GM12878 (cell line): Measurements from ENCODE around the gene SPRY2. TPM values are rescaled to one million over a fixed set of nuclear protein-coding genes. Genes with fewer than 3 reads are reported as not detected.

Experiments used
- ATAC-seq: fragments of 200-7000 bp; cut with Tn5 transposase; 3 replicates; pipeline ENCODE4 v1.9.1; 2020; ENCODE audit warnings: mild to moderate bottlenecking, moderate library complexity
- BruUV-seq: library from RNA; stranded (reverse); fragments of 400-500 nt; replicated peaks from 2 replicates; lab custom pipeline; 2021; lab: Mats Ljungman, UMichigan
- CTCF ChIA-PET: fragments of 300-600 bp; sonication (Branson Sonifier 250); formaldehyde crosslinking; extraction: SDS; loops from one replicate; lab custom pipeline; 2021; ENCODE audit warnings: inconsistent platforms; lab: Yijun Ruan, JAX
- POLR2A ChIA-PET: fragments of 350-600 bp; formaldehyde crosslinking; extraction: SDS; loops from one replicate; lab custom pipeline; 2021; ENCODE audit warnings: inconsistent platforms; lab: Charles Lee
- RAD21 ChIA-PET: fragments of 300-600 bp; sonication (Branson Sonifier 250); formaldehyde crosslinking; loops from one replicate; lab custom pipeline; 2023; ENCODE audit warnings: antibody characterized with exemption; ENCODE audit not compliant: unreplicated experiment; lab: Charles Lee
- SMC1A ChIA-PET: fragments of 300-600 bp; sonication (Branson Sonifier 250); formaldehyde crosslinking; loops from one replicate; lab custom pipeline; 2023; ENCODE audit not compliant: unreplicated experiment, uncharacterized antibody; lab: Charles Lee
- DNase-seq: peaks from one replicate; pipeline ENCODE4 v3.0.0-alpha.2; 2011; ENCODE audit warnings: low read depth, low spot score
- FAIRE-seq: peaks from 3 replicates; lab custom pipeline; 2011; peaks lifted over from hg19 to GRCh38; lab: Jason Lieb, UNC
- H2AFZ ChIP-seq: 2 replicates; pipeline ENCODE4 v1.6.0; 2011; ENCODE audit warnings: low read depth, low read length, control low read depth; ENCODE audit not compliant: control insufficient read depth
- H3K27ac ChIP-seq: 2 replicates; pipeline ENCODE4 v1.5.1; 2011; ENCODE audit warnings: control low read depth; ENCODE audit not compliant: control insufficient read depth, insufficient read depth
- H3K27me3 ChIP-seq, 2 experiments: replicated peaks in 1 of 2; 2 replicates each; pipeline versions ENCODE4 v1.6.0 to v1.6.1; 2011; ENCODE audit warnings: low read length in 1 of 2; ENCODE audit not compliant: control insufficient read depth in 2 of 2, insufficient read depth in 2 of 2
- H3K36me3 ChIP-seq, 2 experiments: 2 replicates each; pipeline ENCODE4 v1.5.1; 2011; ENCODE audit warnings: low read length in 1 of 2; ENCODE audit not compliant: control insufficient read depth in 2 of 2, insufficient read depth in 2 of 2
- H3K4me1 ChIP-seq: 2 replicates; pipeline ENCODE4 v1.6.1; 2011; ENCODE audit warnings: mild to moderate bottlenecking, low read length, moderate library complexity, mixed read lengths; ENCODE audit not compliant: control insufficient read depth, insufficient read depth
- H3K4me2 ChIP-seq: 2 replicates; pipeline ENCODE4 v1.6.0; 2011; ENCODE audit warnings: control low read depth; ENCODE audit not compliant: control insufficient read depth, insufficient read depth
- H3K4me3 ChIP-seq: fragments of 200-600 bp; sonication (generic); 2 replicates; pipeline ENCODE4 v1.5.1; 2016
- H3K79me2 ChIP-seq: 2 replicates; pipeline ENCODE4 v1.6.0; 2011; ENCODE audit warnings: low read length; ENCODE audit not compliant: control insufficient read depth, insufficient read depth
- H3K9ac ChIP-seq: 2 replicates; pipeline ENCODE4 v1.8.0; 2011; ENCODE audit warnings: low read length, control low read depth, mixed read lengths; ENCODE audit not compliant: control insufficient read depth, insufficient read depth
- H3K9me3 ChIP-seq: replicated peaks from 3 replicates; pipeline ENCODE4 v1.5.1; 2011; ENCODE audit warnings: mild to moderate bottlenecking, low read length; ENCODE audit not compliant: control insufficient read depth, insufficient read depth
- H4K20me1 ChIP-seq: 2 replicates; pipeline ENCODE4 v1.6.0; 2011; ENCODE audit not compliant: control insufficient read depth, insufficient read depth
- ASH2L ChIP-seq: fragments of 300-600, 200-600 bp; sonication (generic); IDR thresholded peaks from 2 replicates; pipeline ENCODE4 v1.6.1; 2017; ENCODE audit warnings: low read depth, mild to moderate bottlenecking, borderline replicate concordance
- BMI1 ChIP-seq: fragments of 450-650 bp; IDR thresholded peaks from 2 replicates; pipeline ENCODE4 v1.6.1; 2016; ENCODE audit warnings: mild to moderate bottlenecking, moderate library complexity, borderline replicate concordance
- CHD4 ChIP-seq: fragments of 200-600 bp; sonication (generic); IDR thresholded peaks from 2 replicates; pipeline ENCODE4 v1.6.1; 2016; ENCODE audit warnings: mild to moderate bottlenecking
- E2F8 ChIP-seq: fragments of 450-650 bp; IDR thresholded peaks from 2 replicates; pipeline ENCODE4 v1.6.1; 2018; ENCODE audit warnings: mild to moderate bottlenecking, low read depth, moderate library complexity; ENCODE audit not compliant: partially characterized antibody
- EED ChIP-seq: sonication (generic); IDR thresholded peaks from 2 replicates; pipeline ENCODE4 v1.6.1; 2016; ENCODE audit warnings: antibody characterized with exemption, low read depth
- IKZF1 ChIP-seq: fragments of 450-650 bp; conservative IDR thresholded peaks from 2 replicates; pipeline ENCODE4 v1.6.1; 2017; ENCODE audit warnings: antibody characterized with exemption, mild to moderate bottlenecking
- IRF3 ChIP-seq: fragments of 450-650 bp; IDR thresholded peaks from 2 replicates; pipeline ENCODE4 v1.6.1; 2014; ENCODE audit warnings: mild to moderate bottlenecking
- JUNB ChIP-seq: IDR thresholded peaks from 2 replicates; pipeline ENCODE4 v1.6.1; 2016; ENCODE audit warnings: antibody characterized with exemption, mild to moderate bottlenecking
- KLF5 ChIP-seq: fragments of 450-650 bp; IDR thresholded peaks from 2 replicates; pipeline ENCODE4 v1.6.1; 2014; ENCODE audit warnings: mild to moderate bottlenecking; ENCODE audit not compliant: partially characterized antibody
- NFIC ChIP-seq: IDR thresholded peaks from 2 replicates; pipeline ENCODE4 v1.6.1; 2012; ENCODE audit warnings: low read depth, mild to moderate bottlenecking, inconsistent platforms, low read length, moderate library complexity
- NR2F1 ChIP-seq: fragments of 450-650 bp; conservative IDR thresholded peaks from 2 replicates; pipeline ENCODE4 v1.6.1; 2017; ENCODE audit warnings: mild to moderate bottlenecking
- PAX8 ChIP-seq: fragments of 450-650 bp; IDR thresholded peaks from 2 replicates; pipeline ENCODE4 v1.6.1; 2017; ENCODE audit warnings: mild to moderate bottlenecking, moderate library complexity
- RB1 ChIP-seq: fragments of 450-650 bp; formaldehyde crosslinking; IDR thresholded peaks from 2 replicates; pipeline ENCODE4 v1.6.1; 2017; ENCODE audit warnings: mild to moderate bottlenecking, borderline replicate concordance
- WRNIP1 ChIP-seq: IDR thresholded peaks from 2 replicates; pipeline ENCODE4 v1.6.1; 2011; ENCODE audit warnings: low read depth, low read length, improper control_type of control experiment, borderline replicate concordance
- WGBS: methylation state at CpG from one replicate; pipeline ENCODE4 v1.1.6; 2016; ENCODE audit warnings: low lambda C conversion rate; ENCODE audit not compliant: insufficient replicate concordance, insufficient coverage; ENCODE audit errors: missing lambda C conversion rate; 5-methylcytosine and 5-hydroxymethylcytosine counted together
- in situ Hi-C: fragments of 300-500 bp; cut with MboI; formaldehyde crosslinking; loops from 9 replicates; pipeline ENCODE4 v1.14.3; 2018; ENCODE audit warnings: mixed read lengths
- intact Hi-C: fragments of 100-400 bp; cut with micrococcal nuclease; formaldehyde crosslinking; loops from one replicate; pipeline ENCODE4 v1.14.2; 2022; ENCODE audit not compliant: unreplicated experiment
- polyA plus RNA-seq, 11 experiments: library from polyadenylated mRNA; depleted of rRNA in 4 of 11; unstranded in 6 of 11; stranded (reverse) in 5 of 11; fragments of >200 nt; fragmentation: Nextera tagmentation in 4 of 11; fragmentation: Illumina TruSeq in 1 of 11; extraction: Ambion mirVana in 4 of 11; extraction: Trizol in 1 of 11; gene quantifications; 1 replicate in 1 of 11; 2 replicates in 10 of 11; pipeline versions ENCODE4 v1.2.1 to v1.2.3, GENCODE V29; 2011 to 2016; ENCODE audit warnings: inconsistent platforms in 2 of 11, missing spikeins in 2 of 11, low read depth in 1 of 11
- total RNA-seq, 4 experiments: library from RNA; depleted of rRNA in 3 of 4; stranded (reverse); fragments of >200 nt in 3 of 4; fragmentation: Illumina TruSeq in 1 of 4; extraction: Trizol in 1 of 4; gene quantifications; 2 replicates each; pipeline versions ENCODE4 v1.2.1 to v1.2.3, GENCODE V29; 2013 to 2021
- TF ChIP-seq, protein P1 (sequence below), 3 experiments: IDR thresholded peaks in 2 of 3; conservative IDR thresholded peaks in 1 of 3; 2 replicates each; pipeline ENCODE4 v1.5.1; 2011; ENCODE audit warnings: low read depth in 3 of 3, low read length in 3 of 3, mild to moderate bottlenecking in 3 of 3, control low read depth in 2 of 3, moderate library complexity in 2 of 3, inconsistent platforms in 1 of 3, mixed read lengths in 1 of 3; ENCODE audit not compliant: control insufficient read depth in 2 of 3, insufficient read depth in 1 of 3; ENCODE audit errors: extremely low read depth in 1 of 3
- TF ChIP-seq, protein P2 (sequence below): IDR thresholded peaks from 2 replicates; pipeline ENCODE4 v1.6.1; 2012; ENCODE audit warnings: low read depth, low read length, improper control_type of control experiment
- TF ChIP-seq, protein P3 (sequence below): fragments of 450-650 bp; IDR thresholded peaks from 2 replicates; pipeline ENCODE4 v1.6.1; 2017; ENCODE audit warnings: borderline replicate concordance

SPRY2 gene
- total and polyA plus RNA-seq, 10 of the 15 experiments (the other 5 are each of a cell fraction or from before 2014, with no cell fraction given): 1.8 to 82.1 (median 9.2) TPM

DNA sequence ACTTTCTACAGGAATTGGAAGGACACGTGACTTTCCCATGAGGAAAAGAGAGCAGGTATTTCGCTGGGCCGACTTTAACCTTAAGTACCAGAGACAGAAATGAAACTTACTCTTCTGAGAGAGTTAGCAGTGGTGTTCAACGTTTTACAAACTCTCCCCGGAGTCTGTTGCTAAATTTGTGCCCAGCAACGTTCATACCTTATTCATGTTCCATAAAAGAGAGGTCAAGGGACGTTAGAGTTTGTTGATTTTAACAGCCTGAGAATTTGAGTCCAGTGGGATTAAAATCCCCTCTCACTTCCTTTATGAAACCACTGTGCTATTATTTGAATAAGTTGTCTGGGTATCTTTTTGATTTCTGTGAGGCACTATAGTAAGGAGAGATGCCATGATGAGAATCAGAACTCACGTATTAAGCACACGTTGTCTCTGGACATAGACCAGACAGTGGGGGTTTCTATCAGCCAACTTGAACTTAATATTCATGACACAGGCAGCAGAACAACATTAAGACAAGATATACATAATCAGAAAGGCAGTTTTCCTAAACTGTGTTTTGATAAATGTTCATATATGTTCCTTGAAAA lies 33.4 kb downstream of the SPRY2 start:
- Histone ChIP-seq H4K20me1 (no peaks in the 10 kb centered on the region), H3K4me3 (no peak overlapping the region), H3K9me3 (no peaks in the 10 kb centered on the region), H3K79me2 (no peaks in the 10 kb centered on the region), H3K4me2 (peak overlapping the region; percentile 45; the same call in 1 of the 2 replicates), H3K27me3 (no peaks in the 10 kb centered on the region), H3K9ac (no peak overlapping the region), H2AFZ (no peak overlapping the region; the same call in 1 of the 2 replicates), H3K27ac (no peak overlapping the region), H3K36me3 (no peaks in the 10 kb centered on the region), H3K4me1 (no peaks in the 10 kb centered on the region)
- ATAC-seq (peak; percentile 77), FAIRE-seq (no peak), DNase-seq (no peak)
- ChIA-PET RAD21 (interaction anchor here (1.4 to 2.0 kb wide), 2 partner anchors 34 to 36 kb away, joined by 4 to 8 read pairs; partner anchors contain the start of gene SPRY2), CTCF (interaction anchor here (1.1 kb wide), 1 partner anchor 271 kb away, joined by 3 read pairs; no protein-coding TSS in a partner anchor), POLR2A (no interaction called here), SMC1A (interaction anchor here (1.8 kb wide), 1 partner anchor 10 kb away, joined by 6 read pairs; no protein-coding TSS in a partner anchor)
- in situ Hi-C loops: no loop called here
- intact Hi-C loops: loop anchor here (5.0 kb wide), 1 partner anchor 50 kb away; no protein-coding TSS in a partner anchor
- no TSS peak for BruUV-seq
- 42% methylated on average over 9 of the region's 9 CpGs for WGBS
- TF ChIP-seq PAX8 (no peak), CHD4 (no peak), JUNB (no peak), BMI1 (no peak), E2F8 (no peak), IKZF1 (peak; percentile 67), ASH2L (no peak), RB1 (no peak), KLF5 (no peak), WRNIP1 (no peak), EED (no peak), NR2F1 (no peak), IRF3 (no peak), NFIC (no peak)
- TF ChIP-seq, protein P1, sequence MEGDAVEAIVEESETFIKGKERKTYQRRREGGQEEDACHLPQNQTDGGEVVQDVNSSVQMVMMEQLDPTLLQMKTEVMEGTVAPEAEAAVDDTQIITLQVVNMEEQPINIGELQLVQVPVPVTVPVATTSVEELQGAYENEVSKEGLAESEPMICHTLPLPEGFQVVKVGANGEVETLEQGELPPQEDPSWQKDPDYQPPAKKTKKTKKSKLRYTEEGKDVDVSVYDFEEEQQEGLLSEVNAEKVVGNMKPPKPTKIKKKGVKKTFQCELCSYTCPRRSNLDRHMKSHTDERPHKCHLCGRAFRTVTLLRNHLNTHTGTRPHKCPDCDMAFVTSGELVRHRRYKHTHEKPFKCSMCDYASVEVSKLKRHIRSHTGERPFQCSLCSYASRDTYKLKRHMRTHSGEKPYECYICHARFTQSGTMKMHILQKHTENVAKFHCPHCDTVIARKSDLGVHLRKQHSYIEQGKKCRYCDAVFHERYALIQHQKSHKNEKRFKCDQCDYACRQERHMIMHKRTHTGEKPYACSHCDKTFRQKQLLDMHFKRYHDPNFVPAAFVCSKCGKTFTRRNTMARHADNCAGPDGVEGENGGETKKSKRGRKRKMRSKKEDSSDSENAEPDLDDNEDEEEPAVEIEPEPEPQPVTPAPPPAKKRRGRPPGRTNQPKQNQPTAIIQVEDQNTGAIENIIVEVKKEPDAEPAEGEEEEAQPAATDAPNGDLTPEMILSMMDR (IDR thresholded peaks at IDR 0.05 in 2 of 3, conservative IDR thresholded peaks at IDR 0.05 in 1 of 3; ENCODE audit: control insufficient read depth in 2 of 3, extremely low read depth in 1 of 3, insufficient read depth in 1 of 3, low read depth in 3 of 3, low read length in 3 of 3): no peak
- TF ChIP-seq, protein P2, sequence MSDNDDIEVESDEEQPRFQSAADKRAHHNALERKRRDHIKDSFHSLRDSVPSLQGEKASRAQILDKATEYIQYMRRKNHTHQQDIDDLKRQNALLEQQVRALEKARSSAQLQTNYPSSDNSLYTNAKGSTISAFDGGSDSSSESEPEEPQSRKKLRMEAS: no peak
- TF ChIP-seq, protein P3, sequence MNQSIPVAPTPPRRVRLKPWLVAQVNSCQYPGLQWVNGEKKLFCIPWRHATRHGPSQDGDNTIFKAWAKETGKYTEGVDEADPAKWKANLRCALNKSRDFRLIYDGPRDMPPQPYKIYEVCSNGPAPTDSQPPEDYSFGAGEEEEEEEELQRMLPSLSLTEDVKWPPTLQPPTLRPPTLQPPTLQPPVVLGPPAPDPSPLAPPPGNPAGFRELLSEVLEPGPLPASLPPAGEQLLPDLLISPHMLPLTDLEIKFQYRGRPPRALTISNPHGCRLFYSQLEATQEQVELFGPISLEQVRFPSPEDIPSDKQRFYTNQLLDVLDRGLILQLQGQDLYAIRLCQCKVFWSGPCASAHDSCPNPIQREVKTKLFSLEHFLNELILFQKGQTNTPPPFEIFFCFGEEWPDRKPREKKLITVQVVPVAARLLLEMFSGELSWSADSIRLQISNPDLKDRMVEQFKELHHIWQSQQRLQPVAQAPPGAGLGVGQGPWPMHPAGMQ: no peak
